HG03520 (cell line): ENCODE results near the gene C20orf202.
"Not testable (repeated sequence)": the region's sequence is repeated elsewhere in the genome, so short reads cannot be mapped to it uniquely, and the experiment has no call there.

Experiments
- ATAC-seq: cut with Tn5 transposase; IDR thresholded peaks from one replicate; pipeline ENCODE4 v1.9.1; 2021; ENCODE audit warnings: mild to moderate bottlenecking, moderate library complexity; ENCODE audit not compliant: unreplicated experiment

Gene C20orf202

GRCh38 chr20:1207293-1207878 is 4.1 kb downstream of the C20orf202 start:
- no peak for ATAC-seq

DNA sequence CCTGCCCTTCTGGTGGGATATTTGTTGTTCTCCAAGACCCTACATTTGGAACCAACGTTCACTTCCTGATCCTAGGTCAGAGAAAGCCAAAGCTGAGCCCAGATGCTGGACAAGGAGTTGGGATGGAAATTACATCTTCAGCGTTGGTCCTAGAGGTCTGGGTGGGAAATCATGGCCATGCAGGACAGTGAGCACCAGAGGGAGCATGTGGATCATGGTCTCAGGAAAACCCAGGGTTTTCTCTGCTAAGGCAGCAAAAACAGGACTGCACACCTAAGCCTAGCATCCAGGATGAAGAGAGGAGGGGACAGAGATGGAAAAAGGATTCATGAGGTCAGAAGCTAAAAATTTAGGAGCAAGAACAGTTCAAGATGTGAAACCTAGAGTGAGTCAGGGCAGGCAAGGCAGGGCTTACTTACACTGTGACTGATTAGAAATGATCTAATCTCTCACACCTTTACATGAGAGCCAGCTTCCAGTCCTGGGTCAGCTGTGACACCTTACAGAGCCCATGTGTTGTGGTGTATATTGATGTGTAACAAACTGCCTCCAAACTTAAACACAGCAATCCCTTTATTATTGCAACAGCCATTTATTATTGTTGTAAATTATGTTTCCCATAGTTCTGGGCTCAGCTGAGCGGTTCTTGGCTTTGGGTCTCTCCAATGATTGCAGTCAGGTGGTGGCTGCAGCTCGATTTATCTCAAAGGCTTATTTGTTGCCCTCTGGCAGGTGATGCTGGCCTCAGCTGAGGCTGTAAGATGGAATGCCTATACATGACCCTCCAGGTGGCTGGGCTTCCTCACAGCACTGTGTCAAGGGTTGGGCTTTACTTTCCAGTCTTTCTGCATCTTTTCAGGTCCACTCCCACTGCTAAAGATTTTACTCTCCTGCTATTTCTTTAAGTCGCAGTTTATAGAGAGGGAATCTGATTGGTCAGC is 6.5 kb downstream of the C20orf202 start:
- no peak for ATAC-seq

- ATAC-seq = no peak
Observed at GRCh38 chr20:1210501-1210900, 7.2 kb downstream of the C20orf202 start.

DNA sequence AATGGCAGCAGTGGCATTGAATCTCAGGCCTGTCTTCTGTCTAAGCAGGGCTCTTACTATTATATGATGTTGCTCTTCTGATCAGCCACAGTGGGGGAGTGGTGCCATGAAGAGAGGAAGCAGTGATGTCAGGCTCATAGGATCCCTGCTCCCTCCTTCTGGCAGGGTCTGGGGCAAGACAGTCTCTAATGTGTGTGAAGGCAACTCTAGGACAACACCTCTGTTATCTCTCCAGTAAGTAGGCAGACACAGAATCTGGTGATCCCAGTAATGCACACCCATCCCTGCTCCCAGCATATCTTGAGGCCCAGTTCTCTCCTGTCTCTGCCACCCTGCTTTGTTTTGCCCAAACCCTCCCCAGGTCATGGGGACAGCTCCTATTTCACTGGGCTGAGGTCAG is 8.8 kb downstream of the C20orf202 start:
- no peak for ATAC-seq

DNA sequence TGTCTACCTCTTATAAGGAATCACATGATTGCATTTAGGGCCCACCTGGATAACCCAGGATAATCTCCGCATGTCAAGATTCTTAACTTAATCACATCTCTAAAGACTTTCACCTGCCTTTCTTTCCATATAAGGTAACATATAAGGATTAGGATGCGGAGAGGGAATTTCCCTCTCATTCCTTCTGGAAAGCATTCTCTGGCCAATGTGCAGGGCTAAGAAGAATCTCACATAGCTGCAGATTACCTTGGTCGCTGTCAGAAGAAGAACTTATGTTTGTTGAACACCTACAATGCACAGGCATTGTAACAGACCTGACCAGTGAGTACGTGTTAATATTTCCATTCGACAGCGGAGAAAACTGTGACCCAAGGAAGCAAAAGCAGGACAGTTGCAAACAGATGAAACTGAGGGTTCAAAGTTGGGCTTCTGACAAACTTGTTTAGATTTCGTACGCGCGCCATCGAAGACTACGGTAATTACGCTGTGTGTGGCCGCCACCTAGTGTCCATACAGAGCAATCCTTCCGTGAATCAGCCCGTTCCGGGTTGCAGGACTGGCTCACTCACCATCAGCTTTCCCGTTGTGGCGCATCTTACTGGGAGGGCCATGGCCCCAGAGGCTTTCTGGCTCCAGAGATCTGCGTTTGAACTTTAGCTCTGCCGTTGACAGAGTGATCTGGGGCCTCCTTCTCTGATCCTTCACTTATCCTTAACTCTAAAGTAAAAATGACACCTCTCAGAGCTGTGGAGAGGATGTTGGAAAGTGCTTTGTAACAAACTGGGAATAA is 9.5 kb downstream of the C20orf202 start:
- ATAC-seq = no peak

- no peak for ATAC-seq
Observed at GRCh38 chr20:1214838-1215261, 11.6 kb downstream of the C20orf202 start.

DNA sequence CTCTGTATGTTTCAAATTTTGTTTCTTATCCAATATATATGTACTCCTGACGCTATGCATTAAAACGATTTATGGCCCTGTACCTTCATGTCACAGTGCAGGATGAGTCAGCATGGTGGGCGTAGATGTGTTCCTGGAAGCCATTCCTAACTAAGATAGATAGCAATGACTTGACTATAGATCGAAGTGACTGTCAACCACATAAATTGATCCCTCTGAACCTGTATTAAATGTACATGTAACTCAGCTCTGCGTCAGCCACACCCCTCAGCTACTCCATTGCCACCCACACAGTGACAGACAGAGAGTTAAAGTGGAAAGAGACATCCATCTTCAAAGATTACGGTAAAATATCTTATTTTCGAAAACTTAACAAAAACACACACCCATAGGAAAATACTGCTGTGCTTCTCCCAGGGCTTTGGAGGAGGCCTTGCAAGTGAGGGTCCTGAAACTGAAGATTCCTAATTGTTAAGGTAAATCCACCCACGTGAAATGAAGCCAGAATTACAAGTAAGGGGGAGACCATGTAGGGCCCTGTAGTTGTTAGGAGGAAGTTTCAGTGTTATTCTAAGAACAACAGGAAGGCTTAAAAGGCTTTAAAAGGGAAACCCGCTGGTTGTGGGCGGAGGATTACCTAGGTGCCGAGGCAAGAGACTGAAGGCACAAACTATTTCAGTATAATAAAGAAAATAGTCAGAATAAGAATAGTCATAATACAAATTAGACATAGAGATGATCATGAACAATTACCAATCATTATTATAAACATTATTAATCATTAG is 12.3 kb downstream of the C20orf202 start:
- no peak for ATAC-seq

DNA sequence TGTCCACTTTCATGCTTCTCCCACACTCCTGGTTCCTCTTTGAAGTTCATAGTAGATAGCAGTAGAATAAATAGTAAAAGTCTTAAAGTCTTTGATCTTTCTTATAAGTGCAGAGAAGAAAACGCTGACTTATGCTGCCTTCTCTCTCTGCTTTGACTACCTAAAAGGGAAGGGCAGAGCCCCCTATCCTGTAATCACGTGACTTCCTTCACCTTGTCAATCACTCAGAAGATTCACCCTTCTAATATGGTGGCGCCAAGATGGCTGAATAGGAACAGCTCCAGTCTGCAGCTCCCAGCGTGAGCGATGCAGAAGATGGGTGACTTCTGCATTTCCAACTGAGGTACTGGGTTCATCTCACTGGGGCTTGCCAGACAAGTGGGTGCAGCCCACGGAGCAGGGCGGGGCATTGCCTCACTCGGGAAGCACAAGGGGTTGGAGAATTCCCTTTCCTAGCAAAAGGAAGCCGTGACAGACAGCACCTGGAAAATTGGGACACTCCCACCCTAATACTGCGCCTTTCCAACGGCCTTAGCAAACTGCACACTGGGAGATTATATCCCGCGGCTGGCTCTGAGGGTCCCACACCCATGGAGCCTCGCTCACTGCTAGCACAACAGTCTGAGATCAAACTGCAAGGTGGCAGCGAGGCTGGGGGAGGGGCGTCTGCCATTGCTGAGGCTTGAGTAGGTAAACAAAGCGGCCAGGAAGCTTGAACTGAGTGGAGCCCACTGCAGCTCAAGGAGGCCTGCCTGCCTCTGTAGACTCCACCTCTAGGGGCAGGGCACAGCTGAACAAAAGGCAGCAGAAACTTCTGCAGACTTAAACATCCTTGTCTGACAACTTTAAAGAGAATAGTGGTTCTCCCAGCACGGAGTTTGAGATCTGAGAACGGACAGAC is 13.5 kb downstream of the C20orf202 start:
- not testable (repeated sequence) for ATAC-seq

DNA sequence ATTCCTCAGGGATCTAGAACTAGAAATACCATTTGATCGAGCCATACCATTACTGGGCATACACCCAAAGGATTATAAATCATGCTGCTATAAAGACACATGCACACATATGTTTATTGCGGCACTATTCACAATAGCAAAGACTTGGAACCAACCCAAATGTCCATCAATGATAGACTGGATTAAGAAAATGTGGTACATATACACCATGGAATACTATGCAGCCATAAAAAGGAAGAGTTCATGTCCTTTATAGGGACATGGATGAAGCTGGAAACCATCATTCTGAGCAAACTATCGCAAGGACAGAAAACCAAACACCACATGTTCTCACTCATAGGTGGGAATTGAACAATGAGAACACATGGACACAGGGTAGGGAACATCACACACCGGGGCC is 19.5 kb downstream of the C20orf202 start:
- not testable (repeated sequence) for ATAC-seq

GRCh38 chr20:1224205-1224890 is 21.1 kb downstream of the C20orf202 start:
- no peak for ATAC-seq

GRCh38 chr20:1225263-1225782 is 22.1 kb downstream of the C20orf202 start:
- no peak for ATAC-seq

- no peak for ATAC-seq
Observed at GRCh38 chr20:1225783-1226654, 22.8 kb downstream of the C20orf202 start, which contains the start of gene RAD21L1. Gene RAD21L1, plus strand, starts transcription at chr20:1226044. Its CDS starts 2,410 bp downstream, at chr20:1228454.

GRCh38 chr20:1229541-1229940 is 26.3 kb downstream of the C20orf202 start:
- no peak for ATAC-seq

DNA sequence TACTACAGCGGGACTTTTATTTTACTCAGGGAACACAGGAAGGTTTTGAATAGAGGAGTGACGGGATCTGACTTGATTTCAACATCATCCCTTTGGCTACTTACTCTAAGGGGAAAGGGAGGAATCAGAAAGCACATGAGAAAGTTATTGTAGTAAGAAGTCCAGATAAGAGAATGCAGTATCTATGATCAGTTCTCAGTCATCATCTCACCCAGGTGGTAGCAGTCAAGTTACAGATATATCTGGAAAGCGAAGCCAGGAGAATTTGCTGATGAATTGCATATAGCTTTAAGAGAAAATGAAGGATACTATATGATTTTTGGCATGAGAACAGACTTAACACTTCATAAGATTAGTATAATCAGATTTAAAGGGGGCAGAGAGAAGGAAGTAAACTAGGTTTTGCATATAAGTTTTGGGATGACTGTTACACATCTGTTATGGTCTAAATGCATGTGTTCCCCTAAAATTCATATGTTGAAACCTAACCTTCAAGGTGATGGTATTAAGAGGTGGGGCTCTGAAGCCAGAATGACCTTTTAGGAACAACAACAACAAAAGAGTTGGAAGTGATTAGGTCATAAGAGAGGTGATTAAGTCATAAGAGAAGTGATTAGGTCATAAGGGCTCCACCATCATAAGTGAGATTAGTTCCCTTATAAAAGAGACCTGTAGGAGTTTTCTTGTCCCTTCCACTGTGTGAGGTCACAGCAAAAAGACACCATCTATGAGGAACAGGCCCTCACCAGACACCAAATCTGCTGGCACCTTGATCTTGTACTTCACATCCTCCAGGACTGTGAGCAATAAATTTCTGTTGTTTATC is 29.2 kb downstream of the C20orf202 start:
- no peak for ATAC-seq

DNA sequence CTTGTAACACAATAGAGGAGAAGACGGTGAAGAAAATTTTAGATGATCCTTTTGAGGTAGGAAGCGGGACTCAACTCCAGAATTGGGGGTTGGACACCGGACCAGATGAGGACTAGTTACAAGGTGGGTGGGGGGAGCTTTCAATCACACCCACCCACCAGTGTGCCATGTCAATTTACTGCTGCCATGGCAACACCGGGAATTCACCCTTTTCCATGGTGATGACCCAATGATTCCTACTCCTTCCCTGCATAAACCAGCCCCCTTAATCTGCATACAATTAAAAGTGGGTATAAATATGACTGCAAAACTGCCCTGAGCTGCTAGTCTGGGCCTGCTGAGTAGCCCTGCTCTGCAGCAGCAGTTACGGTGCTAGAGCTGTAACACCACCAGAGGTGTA is 37.3 kb downstream of the C20orf202 start:
- no peak for ATAC-seq

- no peak for ATAC-seq
Observed at GRCh38 chr20:1241456-1241855, 38.2 kb downstream of the C20orf202 start.

DNA sequence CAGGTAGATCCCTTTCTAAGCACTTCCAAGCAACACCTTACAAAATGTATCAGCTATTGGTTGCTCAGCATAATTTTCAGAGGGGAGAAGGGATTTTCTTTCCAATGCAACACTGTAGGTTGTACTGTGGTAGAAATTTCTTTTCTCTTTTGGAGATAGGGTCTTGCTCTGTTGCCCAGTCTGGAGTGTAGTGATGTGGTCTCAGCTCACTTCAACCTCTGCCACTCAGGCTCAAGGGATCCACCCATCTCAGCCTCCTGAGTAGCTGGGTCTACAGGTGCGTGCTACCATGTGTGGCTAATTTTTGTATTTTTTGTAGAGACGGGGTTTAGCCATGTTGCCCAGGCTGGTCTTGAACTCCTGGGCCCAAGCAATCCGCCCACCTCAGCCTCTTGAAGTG is 38.8 kb downstream of the C20orf202 start:
- no peak for ATAC-seq
